Stomach (tissue), 9 donors: ENCODE results near the gene CDH23. TPM values are rescaled to one million over a fixed set of nuclear protein-coding genes. Genes with fewer than 3 reads are reported as not detected.

ENCODE experiments used
- DNase-seq, 2 donors: peaks; one replicate each; pipeline versions ENCODE4 v3.0.0 to v3.0.0-alpha.2; 2013 to 2019
- H3K27ac ChIP-seq, 5 donors: fragments of 200-600 bp in 4 of 5; sonication (generic) in 4 of 5; one replicate each; pipeline ENCODE4 v1.5.1; 2013 to 2019; ENCODE audit warnings: mild to moderate bottlenecking in 1 of 5, moderate library complexity in 1 of 5
- H3K27me3 ChIP-seq, 3 donors: fragments of 200-600 bp; sonication (generic); one replicate each; pipeline ENCODE4 v1.5.1; 2017 to 2019; ENCODE audit warnings: mixed run types in 1 of 3
- H3K36me3 ChIP-seq, 4 donors: fragments of 200-600 bp; sonication (generic); 1 replicate in 3 of 4; 2 replicates in 1 of 4; pipeline ENCODE4 v1.5.1; 2016 to 2019
- H3K4me1 ChIP-seq, 4 donors: fragments of 200-600 bp; sonication (generic); one replicate each; pipeline ENCODE4 v1.5.1; 2016 to 2019
- H3K4me3 ChIP-seq, 4 donors: fragments of 200-600 bp; sonication (generic) in 3 of 4; one replicate each; pipeline ENCODE4 v1.5.1; 2016 to 2019; ENCODE audit warnings: mild to moderate bottlenecking in 1 of 4
- H3K9me3 ChIP-seq, 4 donors: fragments of 200-600 bp; sonication (generic); one replicate each; pipeline ENCODE4 v1.5.1; 2016 to 2019
- CTCF ChIP-seq, 7 experiments: fragments of 450-650 bp in 4 of 7; fragments of 200-600 bp in 3 of 7; sonication (generic) in 3 of 7; IDR thresholded peaks; one replicate each; pipeline ENCODE4 v1.5.1; 2016 to 2019; ENCODE audit warnings: antibody characterized with exemption in 7 of 7, control low read depth in 2 of 7, mild to moderate bottlenecking in 1 of 7
- EP300 ChIP-seq: sonication (generic); formaldehyde crosslinking; IDR thresholded peaks from one replicate; pipeline ENCODE4 v1.6.1; 2017; ENCODE audit warnings: antibody characterized with exemption
- POLR2A ChIP-seq, 4 donors: fragments of 450-650 bp; IDR thresholded peaks; one replicate each; pipeline ENCODE4 v1.6.1; 2016; ENCODE audit warnings: antibody characterized with exemption in 4 of 4, control low read depth in 2 of 4, mild to moderate bottlenecking in 1 of 4, moderate library complexity in 1 of 4
- POLR2AphosphoS5 ChIP-seq, 3 donors: sonication (generic); formaldehyde crosslinking; IDR thresholded peaks; one replicate each; pipeline ENCODE4 v1.6.1; 2016; ENCODE audit warnings: antibody characterized with exemption in 3 of 3
- WGBS, 5 donors: extraction: QIAGEN DNeasy Blood & Tissue Kit in 3 of 5; methylation state at CpG; one replicate each; pipeline versions ENCODE4 v1.1.5 to v1.1.7; 2013 to 2018; 5-methylcytosine and 5-hydroxymethylcytosine counted together
- intact Hi-C: fragments of 100-400 bp; cut with DNase I; formaldehyde crosslinking; loops from one replicate; pipeline ENCODE4 v1.15.1; 2023; ENCODE audit warnings: low total_unique reads
- polyA plus RNA-seq, 3 donors: library from polyadenylated mRNA; stranded (reverse); fragments of 200-250 nt; gene quantifications; one replicate each; pipeline ENCODE4 v1.2.3, GENCODE V29; 2013
- total RNA-seq, 5 donors: library from RNA; depleted of rRNA; stranded (reverse); fragments of >200 nt; gene quantifications; one replicate each; pipeline versions ENCODE4 v1.1.0 to v1.2.3, GENCODE V29; 2014 to 2016
- donor health status: healthy with polysubstance abuse.
- donor health status: Bipolar disorder and iron deficiency.
- donor health status: healthy.

The CDH23 gene
- total and polyA plus RNA-seq, 8 donors: 0.31 to 8.2 (median 2.2) TPM

GRCh38 chr10:71618176-71618575, 221.5 kb downstream of the CDH23 start:
- DNase-seq: no peak
- H3K27ac ChIP-seq: no peak overlapping the region
- H3K36me3 ChIP-seq: no peaks in the 10 kb centered on the region
- H3K4me3 ChIP-seq: no peak overlapping the region
- H3K9me3 ChIP-seq: no peaks in the 10 kb centered on the region
- no peaks in the 10 kb centered on the region for H3K27me3 ChIP-seq
- intact Hi-C loops: no loop called here
- 90 to 99% (median 96%) methylated on average over 6 of the region's 6 CpGs for WGBS, 5 donors
- TF ChIP-seq EP300 (no peak), POLR2AphosphoS5 (IDR thresholded peaks at IDR 0.05) (no peak)
- H3K4me1 ChIP-seq: peaks cover 8 to 34% (median 27%) of the 10 kb centered on the region in 4 donors

GRCh38 chr10:71618598-71618997, 221.9 kb downstream of the CDH23 start:
- intact Hi-C loops: no loop called here
- TF ChIP-seq EP300 (no peak), CTCF (IDR thresholded peaks at IDR 0.05) (no peak), POLR2AphosphoS5 (IDR thresholded peaks at IDR 0.05) (no peak), POLR2A (IDR thresholded peaks at IDR 0.05) (no peak)
- WGBS, 5 donors: 64 to 75% (median 68%) methylated on average over 8 of the region's 8 CpGs

GRCh38 chr10:71620642-71621041, 223.9 kb downstream of the CDH23 start:
- Histone ChIP-seq H3K36me3 (no peaks in the 10 kb centered on the region), H3K9me3 (no peaks in the 10 kb centered on the region), H3K4me3 (no peak overlapping the region), H3K4me1 (peaks cover 13 to 37% (median 22%) of the 10 kb centered on the region in 4 donors), H3K27me3 (no peaks in the 10 kb centered on the region), H3K27ac (peak overlapping the region in 3 of 5 donors; percentile 23 to 76 (median 37))
- 72 to 85% (median 78%) methylated on average over 7 of the region's 7 CpGs for WGBS, 5 donors
- TF ChIP-seq CTCF (IDR thresholded peaks at IDR 0.05) (no peak), EP300 (no peak), POLR2AphosphoS5 (IDR thresholded peaks at IDR 0.05) (no peak), POLR2A (IDR thresholded peaks at IDR 0.05) (no peak)
- intact Hi-C loops: no loop called here
- DNase-seq: no peak

More at GRCh38 chr10:71618598-71618997, 221.9 kb downstream of the CDH23 start:
- DNase-seq: no peak
- Histone ChIP-seq H3K4me1 (peaks cover 12 to 36% (median 25%) of the 10 kb centered on the region in 4 donors), H3K4me3 (no peak overlapping the region), H3K27ac (no peak overlapping the region), H3K27me3 (no peaks in the 10 kb centered on the region), H3K36me3 (no peaks in the 10 kb centered on the region), H3K9me3 (no peaks in the 10 kb centered on the region)

- Histone ChIP-seq H3K36me3 (no peaks in the 10 kb centered on the region), H3K4me3 (no peak overlapping the region), H3K27me3 (no peaks in the 10 kb centered on the region), H3K4me1 (peaks cover 13 to 37% (median 22%) of the 10 kb centered on the region in 4 donors), H3K27ac (peak overlapping the region in 2 of 5 donors; percentile 47 to 76), H3K9me3 (no peaks in the 10 kb centered on the region)
- 48 to 62% (median 59%) methylated on average over 12 of the region's 12 CpGs for WGBS, 5 donors
- peak in 1 of 2 donors; percentile 20 for DNase-seq
- intact Hi-C loops: no loop called here
- TF ChIP-seq CTCF (IDR thresholded peaks at IDR 0.05) (no peak), POLR2AphosphoS5 (IDR thresholded peaks at IDR 0.05) (peak in 1 of 3 donors; percentile 77), EP300 (no peak), POLR2A (IDR thresholded peaks at IDR 0.05) (no peak)
Observed at GRCh38 chr10:71621231-71622153, 224.8 kb downstream of the CDH23 start.
